RWPE1 (cell line): ENCODE data around the gene TPCN2.

ENCODE experiments used
- CTCF ChIA-PET: fragments of 350-600 bp; sonication (Branson Sonifier 250); formaldehyde crosslinking; extraction: SDS; loops from one replicate; lab custom pipeline; 2021; lab: Yijun Ruan, JAX
- POLR2A ChIA-PET: fragments of 400-600 bp; formaldehyde crosslinking; extraction: SDS; loops from one replicate; lab custom pipeline; 2020; ENCODE audit warnings: antibody characterized with exemption; ENCODE audit not compliant: low non-redundant PET; lab: Yijun Ruan, JAX
- DNase-seq: peaks from one replicate; pipeline ENCODE4 v3.0.0; 2012; ENCODE audit warnings: low spot score
- H3K27ac ChIP-seq: fragments of 450-650 bp; 2 replicates; pipeline ENCODE4 v1.5.1; 2017
- CTCF ChIP-seq: fragments of 450-650 bp; conservative IDR thresholded peaks from 2 replicates; pipeline ENCODE4 v1.5.1; 2017; ENCODE audit warnings: low read depth, mild to moderate bottlenecking

Gene TPCN2

DNA sequence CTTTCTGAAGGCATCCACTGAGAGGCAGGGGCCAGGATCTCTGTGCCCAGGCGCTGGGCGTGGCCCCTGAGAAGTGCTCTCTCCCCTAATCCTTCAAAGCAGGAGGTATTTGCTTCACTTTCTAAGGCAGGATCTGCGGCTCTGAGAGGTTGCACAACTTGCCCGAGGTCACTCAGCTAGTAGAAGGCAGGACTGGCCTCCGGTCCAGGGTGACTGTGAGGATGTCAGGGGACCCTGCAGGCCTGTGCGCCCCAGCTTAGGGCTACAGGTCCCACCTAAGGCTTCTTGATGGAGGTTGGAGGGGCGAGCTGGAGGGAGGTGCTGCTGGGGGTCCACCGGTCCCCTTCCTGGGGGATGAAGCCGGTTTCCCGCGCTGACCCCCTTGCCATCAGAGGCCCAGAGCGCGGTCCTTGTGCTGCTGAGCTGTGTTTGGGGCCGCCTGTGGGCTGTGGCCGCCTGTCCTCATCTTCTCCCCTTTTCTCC lies 108.0 kb downstream of the TPCN2 start:
- DNase-seq = no peak
- peak overlapping the region; percentile 66 for H3K27ac ChIP-seq
- no peak for TF ChIP-seq CTCF
- POLR2A ChIA-PET = no interaction called here
- CTCF ChIA-PET = interaction anchor here (0.6 to 1.4 kb wide), 2 partner anchors 9 to 428 kb away, joined by 3 read pairs; no protein-coding TSS in a partner anchor

DNA sequence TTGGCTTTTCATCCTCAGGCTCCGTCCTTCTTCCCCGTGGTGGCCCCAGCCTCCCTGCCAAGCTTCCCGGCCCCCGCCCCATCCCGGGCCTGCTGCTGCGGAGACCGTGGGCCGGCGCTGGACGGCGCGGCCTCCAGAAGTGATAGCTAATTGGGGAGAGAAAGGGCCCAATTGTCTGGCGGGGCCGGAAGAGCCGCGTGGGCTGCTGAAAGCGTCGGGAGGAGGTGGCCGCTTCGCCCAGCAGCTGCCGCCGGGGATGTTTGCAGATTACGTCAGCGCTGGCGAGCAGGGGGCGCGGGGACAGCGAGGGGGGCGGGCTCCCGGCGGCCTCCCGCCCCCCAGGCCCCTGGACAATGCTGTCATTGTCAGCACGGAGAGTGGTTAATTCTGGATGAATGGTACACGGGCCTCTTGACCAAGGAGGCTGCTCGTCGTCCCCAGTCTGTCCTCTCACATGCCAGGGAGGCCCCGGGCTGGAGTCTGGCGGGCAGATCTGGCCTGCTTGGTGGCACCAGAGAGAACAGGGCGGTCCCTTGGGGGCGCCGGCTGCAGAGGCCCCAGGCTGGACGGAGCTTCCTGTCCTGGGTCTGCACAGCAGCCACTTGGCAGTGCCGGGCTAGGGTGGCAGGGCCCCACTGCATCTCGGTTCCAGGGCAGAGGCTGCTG lies 108.6 kb downstream of the TPCN2 start:
- no peak for DNase-seq
- H3K27ac ChIP-seq = peak overlapping the region; percentile 66
- TF ChIP-seq CTCF = no peak
- CTCF ChIA-PET = interaction anchor here (1.4 kb wide), 1 partner anchor 9 kb away, joined by 3 read pairs; no protein-coding TSS in a partner anchor
- POLR2A ChIA-PET = no interaction called here

DNA sequence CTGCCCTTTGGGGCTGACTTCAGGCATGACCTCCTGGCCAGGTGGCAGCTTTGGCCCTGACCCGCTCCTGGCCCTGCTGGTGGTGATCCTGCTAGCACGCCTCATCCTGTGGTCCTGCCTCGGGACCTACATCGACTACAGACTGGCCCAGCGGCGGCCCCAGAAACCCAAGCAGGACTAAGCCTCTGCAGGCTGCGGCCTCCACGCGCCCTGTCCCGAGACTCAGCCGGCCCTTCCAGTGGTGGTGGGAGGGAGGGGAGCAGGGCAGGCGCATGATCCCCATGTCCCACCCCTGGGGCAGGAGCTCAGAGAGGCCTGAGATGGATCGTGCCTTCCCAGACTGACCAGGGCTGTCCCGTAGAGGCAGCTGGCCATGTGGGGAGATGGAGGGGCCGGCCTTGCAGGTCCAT lies 109.1 kb downstream of the TPCN2 start:
- POLR2A ChIA-PET = no interaction called here
- CTCF ChIA-PET = interaction anchor here (0.5 to 1.4 kb wide), 2 partner anchors 8 to 15 kb away, joined by 3 to 4 read pairs; no protein-coding TSS in a partner anchor
- no peak for TF ChIP-seq CTCF
- H3K27ac ChIP-seq = no peak overlapping the region
- DNase-seq = no peak

GRCh38 chr11:69158301-69159149 lies 109.8 kb downstream of the TPCN2 start:
- H3K27ac ChIP-seq = no peak overlapping the region
- POLR2A ChIA-PET = no interaction called here
- CTCF ChIA-PET = interaction anchor here (0.5 to 0.6 kb wide), 3 partner anchors 16 to 712 kb away, joined by 3 to 5 read pairs (median 4); no protein-coding TSS in a partner anchor
- no peak for DNase-seq
- no peak for TF ChIP-seq CTCF

DNA sequence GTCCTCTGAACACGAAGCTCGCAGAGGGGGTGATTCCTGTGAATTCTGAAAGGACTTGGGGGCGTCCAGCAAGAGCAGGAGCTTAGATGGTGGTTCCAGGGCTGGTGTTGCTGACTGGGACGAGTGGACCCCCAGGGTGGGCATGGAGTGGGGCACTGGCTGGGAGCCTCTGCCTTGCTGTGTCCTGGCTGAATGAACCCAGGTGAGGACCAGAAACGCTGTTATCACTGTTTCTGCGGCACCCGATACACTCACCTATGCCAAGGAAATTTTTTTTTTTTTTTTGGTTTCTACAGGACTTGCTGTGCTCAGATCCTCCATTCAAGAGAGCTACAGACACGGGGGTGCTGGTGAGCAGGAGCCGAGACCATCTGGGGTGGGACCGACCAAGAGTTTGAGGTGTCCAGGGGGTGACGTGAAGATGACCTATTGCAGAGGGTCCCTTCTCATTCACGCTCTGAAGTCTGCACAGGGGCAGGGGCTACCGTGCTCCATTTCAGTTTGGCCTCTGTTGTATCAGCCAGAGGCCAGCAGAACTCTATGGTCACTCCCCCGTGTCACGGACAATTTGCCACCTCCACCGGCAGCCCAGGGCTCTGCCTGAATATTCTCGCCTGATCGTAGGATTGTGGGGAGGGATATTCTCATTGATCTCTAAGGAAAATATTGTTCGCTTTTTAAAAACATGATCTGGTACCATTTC lies 110.6 kb downstream of the TPCN2 start:
- DNase-seq = no peak
- ChIA-PET CTCF (interaction anchor here (0.6 kb wide), 2 partner anchors 337 to 470 kb away, joined by 3 to 5 read pairs; no protein-coding TSS in a partner anchor), POLR2A (no interaction called here)
- no peak overlapping the region for H3K27ac ChIP-seq
- no peak for TF ChIP-seq CTCF
